Measurements from ENCODE around the gene MECP2. TPM values are rescaled to one million over a fixed set of nuclear protein-coding genes. Genes with fewer than 3 reads are reported as not detected.
A peak's percentile ranks its signal among the peaks of the same experiment; 100 is the strongest.

MECP2 gene
- total RNA-seq, 1 donor from 2014 or later: 58.8 TPM

- Mint-ChIP-seq H3K27me3 (no peaks in the 10 kb centered on the region), H3K27ac (peak overlapping the region; percentile 45), H3K4me1 (peaks cover 12% of the 10 kb centered on the region), H3K36me3 (ENCODE audit: low read depth) (peaks cover 34% of the 10 kb centered on the region), H3K9me3 (no peaks in the 10 kb centered on the region), H3K4me3 (no peak overlapping the region)
- no peak for DNase-seq
- intact Hi-C loops (cut with micrococcal nuclease): no loop called here
Measured at GRCh38 chrX:154046031-154046781, 51.3 kb downstream of the MECP2 start.

- no peak overlapping the region for H3K4me3 Mint-ChIP-seq
- no peak overlapping the region for H3K27ac Mint-ChIP-seq
- no peaks in the 10 kb centered on the region for H3K9me3 Mint-ChIP-seq
- peaks cover 13% of the 10 kb centered on the region for H3K4me1 Mint-ChIP-seq
- H3K27me3 Mint-ChIP-seq: no peaks in the 10 kb centered on the region
- H3K36me3 Mint-ChIP-seq (ENCODE audit: low read depth): peaks cover 20% of the 10 kb centered on the region
- intact Hi-C loops (cut with micrococcal nuclease): no loop called here
- no peak for DNase-seq
Measured at GRCh38 chrX:154044091-154044490, 53.4 kb downstream of the MECP2 start.

- Mint-ChIP-seq H3K36me3 (ENCODE audit: low read depth) (peaks cover 20% of the 10 kb centered on the region), H3K4me3 (no peak overlapping the region), H3K27ac (no peak overlapping the region), H3K27me3 (no peaks in the 10 kb centered on the region), H3K9me3 (no peaks in the 10 kb centered on the region), H3K4me1 (peaks cover 13% of the 10 kb centered on the region)
- intact Hi-C loops (cut with micrococcal nuclease): no loop called here
- DNase-seq: no peak
Measured at GRCh38 chrX:154043003-154043763, 54.3 kb downstream of the MECP2 start.

- intact Hi-C loops (cut with micrococcal nuclease): loop anchor here (2.0 kb wide), 1 partner anchor 20 kb away; no protein-coding TSS in a partner anchor
Measured at GRCh38 chrX:154040863-154041262, 56.7 kb downstream of the MECP2 start.

GRCh38 chrX:154040307-154040756 lies 57.2 kb downstream of the MECP2 start:
- intact Hi-C loops (cut with micrococcal nuclease): loop anchor here (2.0 kb wide), 1 partner anchor 20 kb away; no protein-coding TSS in a partner anchor
- H3K4me1 Mint-ChIP-seq: peaks cover 21% of the 10 kb centered on the region
- no peaks in the 10 kb centered on the region for H3K27me3 Mint-ChIP-seq
- H3K27ac Mint-ChIP-seq: peak overlapping the region; percentile 64
- peaks cover 12% of the 10 kb centered on the region for H3K36me3 Mint-ChIP-seq (ENCODE audit: low read depth)
- H3K4me3 Mint-ChIP-seq: no peak overlapping the region
- no peaks in the 10 kb centered on the region for H3K9me3 Mint-ChIP-seq
- no peak for DNase-seq

More at GRCh38 chrX:154040863-154041262, 56.7 kb downstream of the MECP2 start:
- H3K4me1 Mint-ChIP-seq: peaks cover 21% of the 10 kb centered on the region
- no peak overlapping the region for H3K4me3 Mint-ChIP-seq
- no peak for DNase-seq
- no peaks in the 10 kb centered on the region for H3K9me3 Mint-ChIP-seq
- no peaks in the 10 kb centered on the region for H3K27me3 Mint-ChIP-seq
- peaks cover 12% of the 10 kb centered on the region for H3K36me3 Mint-ChIP-seq (ENCODE audit: low read depth)
- peak overlapping the region; percentile 64 for H3K27ac Mint-ChIP-seq

GRCh38 chrX:154039577-154039976 lies 57.9 kb downstream of the MECP2 start:
- Mint-ChIP-seq H3K27me3 (no peaks in the 10 kb centered on the region), H3K9me3 (no peaks in the 10 kb centered on the region), H3K4me3 (no peak overlapping the region), H3K27ac (peak overlapping the region; percentile 64), H3K4me1 (peaks cover 21% of the 10 kb centered on the region), H3K36me3 (ENCODE audit: low read depth) (peaks cover 13% of the 10 kb centered on the region)
- intact Hi-C loops (cut with micrococcal nuclease): no loop called here
- DNase-seq: no peak

- DNase-seq: no peak
- Mint-ChIP-seq H3K4me1 (peaks cover 20% of the 10 kb centered on the region), H3K36me3 (ENCODE audit: low read depth) (peaks cover 13% of the 10 kb centered on the region), H3K27ac (no peak overlapping the region), H3K9me3 (no peaks in the 10 kb centered on the region), H3K4me3 (no peak overlapping the region), H3K27me3 (no peaks in the 10 kb centered on the region)
- intact Hi-C loops (cut with micrococcal nuclease): no loop called here
Measured at GRCh38 chrX:154038656-154039055, 58.9 kb downstream of the MECP2 start.

GRCh38 chrX:154037754-154038153 lies 59.8 kb downstream of the MECP2 start:
- DNase-seq: no peak
- Mint-ChIP-seq H3K27ac (no peak overlapping the region), H3K4me1 (peaks cover 20% of the 10 kb centered on the region), H3K4me3 (no peak overlapping the region), H3K36me3 (ENCODE audit: low read depth) (peaks cover 15% of the 10 kb centered on the region), H3K9me3 (no peaks in the 10 kb centered on the region), H3K27me3 (no peaks in the 10 kb centered on the region)
- intact Hi-C loops (cut with micrococcal nuclease): no loop called here

- H3K4me1 Mint-ChIP-seq: peaks cover 20% of the 10 kb centered on the region
- H3K4me3 Mint-ChIP-seq: no peak overlapping the region
- peaks cover 16% of the 10 kb centered on the region for H3K36me3 Mint-ChIP-seq (ENCODE audit: low read depth)
- intact Hi-C loops (cut with micrococcal nuclease): no loop called here
- H3K27me3 Mint-ChIP-seq: no peaks in the 10 kb centered on the region
- no peaks in the 10 kb centered on the region for H3K9me3 Mint-ChIP-seq
- H3K27ac Mint-ChIP-seq: peak overlapping the region; percentile 80
- peak; percentile 66 for DNase-seq
Measured at GRCh38 chrX:154036513-154036912, 61.0 kb downstream of the MECP2 start.

GRCh38 chrX:154033848-154034247 lies 63.7 kb downstream of the MECP2 start:
- peak overlapping the region; percentile 13 for H3K27ac Mint-ChIP-seq
- no peaks in the 10 kb centered on the region for H3K9me3 Mint-ChIP-seq
- intact Hi-C loops (cut with micrococcal nuclease): no loop called here
- peaks cover 23% of the 10 kb centered on the region for H3K36me3 Mint-ChIP-seq (ENCODE audit: low read depth)
- H3K27me3 Mint-ChIP-seq: no peaks in the 10 kb centered on the region
- H3K4me3 Mint-ChIP-seq: no peak overlapping the region
- peaks cover 8% of the 10 kb centered on the region for H3K4me1 Mint-ChIP-seq
- no peak for DNase-seq

- Mint-ChIP-seq H3K27me3 (no peaks in the 10 kb centered on the region), H3K9me3 (no peaks in the 10 kb centered on the region), H3K4me3 (no peak overlapping the region), H3K36me3 (ENCODE audit: low read depth) (peaks cover 23% of the 10 kb centered on the region), H3K4me1 (peaks cover 10% of the 10 kb centered on the region), H3K27ac (no peak overlapping the region)
- intact Hi-C loops (cut with micrococcal nuclease): no loop called here
- no peak for DNase-seq
Measured at GRCh38 chrX:154032653-154033052, 64.9 kb downstream of the MECP2 start.

- H3K27ac Mint-ChIP-seq: no peak overlapping the region
- peaks cover 24% of the 10 kb centered on the region for H3K36me3 Mint-ChIP-seq (ENCODE audit: low read depth)
Measured at GRCh38 chrX:154032160-154032559, 65.4 kb downstream of the MECP2 start.

GRCh38 chrX:154030715-154031305 lies 66.7 kb downstream of the MECP2 start:
- H3K4me3 Mint-ChIP-seq: no peak overlapping the region
- intact Hi-C loops (cut with micrococcal nuclease): no loop called here
- no peak overlapping the region for H3K27ac Mint-ChIP-seq
- H3K4me1 Mint-ChIP-seq: peaks cover 2% of the 10 kb centered on the region
- peaks cover 21% of the 10 kb centered on the region for H3K36me3 Mint-ChIP-seq (ENCODE audit: low read depth)
- H3K27me3 Mint-ChIP-seq: no peaks in the 10 kb centered on the region
- H3K9me3 Mint-ChIP-seq: no peaks in the 10 kb centered on the region
- no peak for DNase-seq

More at GRCh38 chrX:154032160-154032559, 65.4 kb downstream of the MECP2 start:
- Mint-ChIP-seq H3K4me3 (no peak overlapping the region), H3K9me3 (no peaks in the 10 kb centered on the region), H3K4me1 (peaks cover 9% of the 10 kb centered on the region), H3K27me3 (no peaks in the 10 kb centered on the region)
- intact Hi-C loops (cut with micrococcal nuclease): no loop called here
- DNase-seq: no peak

- no peak for DNase-seq
- intact Hi-C loops (cut with micrococcal nuclease): no loop called here
- Mint-ChIP-seq H3K4me3 (no peak overlapping the region), H3K9me3 (no peaks in the 10 kb centered on the region), H3K27me3 (no peaks in the 10 kb centered on the region), H3K36me3 (ENCODE audit: low read depth) (peaks cover 21% of the 10 kb centered on the region), H3K27ac (no peak overlapping the region), H3K4me1 (peaks cover 2% of the 10 kb centered on the region)
Measured at GRCh38 chrX:154030266-154030665, 67.3 kb downstream of the MECP2 start.

Data from activated CD4-positive, alpha-beta T cell treated with anti-CD3 and anti-CD28 coated beads, Interleukin-2, amount 10 ng/mL, durations not matched to agents 24 days and 14 days (primary cell).